ENCODE results near the gene ACAA1. TPM values are rescaled to one million over a fixed set of nuclear protein-coding genes. Genes with fewer than 3 reads are reported as not detected.

The ACAA1 gene
- total and polyA plus RNA-seq, 2 of the 13 experiments (the other 11 are each of a cell fraction or from before 2014, with no cell fraction given) = 60.8 to 188 TPM

DNA sequence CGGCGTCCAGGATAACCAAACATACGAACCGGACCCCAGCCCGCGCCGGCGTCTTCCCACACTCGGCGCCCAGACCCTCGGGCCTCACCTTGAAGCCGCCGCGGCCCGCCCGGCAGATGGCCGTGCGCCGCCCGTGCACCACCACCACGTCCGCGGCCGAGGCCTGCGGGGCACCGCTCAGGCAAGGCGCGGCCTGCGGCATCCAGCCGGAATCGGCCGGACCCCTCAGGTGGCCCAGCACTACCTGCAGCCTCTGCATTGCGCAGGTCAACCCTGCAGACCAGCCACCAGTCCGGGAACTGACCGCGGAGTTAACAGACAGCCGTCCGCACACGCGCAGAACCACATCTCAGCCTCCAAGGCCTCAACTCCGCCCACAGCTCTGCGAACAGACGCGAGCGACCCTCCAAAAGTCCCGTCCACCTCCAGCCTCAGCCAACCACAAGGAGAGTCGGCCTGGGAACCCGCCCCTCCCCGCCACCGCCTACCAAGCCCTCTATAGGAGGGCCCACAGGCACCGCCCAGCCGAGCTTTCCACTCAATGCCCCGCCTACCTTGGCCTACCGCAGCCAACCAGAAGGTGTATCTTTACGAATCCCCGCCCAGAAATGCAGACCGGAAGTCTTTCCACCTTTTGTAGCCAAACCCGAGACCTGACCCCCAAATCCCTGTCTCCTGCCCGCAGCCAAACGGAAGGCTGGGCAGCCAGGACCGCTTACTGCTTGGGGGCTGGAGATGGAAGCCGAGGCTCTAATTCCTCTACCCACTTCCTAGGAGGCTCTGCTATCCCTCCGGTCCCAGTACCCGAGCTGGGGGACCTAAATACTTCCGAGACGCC lies at the start of gene ACAA1 (continued):
- TF ChIP-seq, protein P1, sequence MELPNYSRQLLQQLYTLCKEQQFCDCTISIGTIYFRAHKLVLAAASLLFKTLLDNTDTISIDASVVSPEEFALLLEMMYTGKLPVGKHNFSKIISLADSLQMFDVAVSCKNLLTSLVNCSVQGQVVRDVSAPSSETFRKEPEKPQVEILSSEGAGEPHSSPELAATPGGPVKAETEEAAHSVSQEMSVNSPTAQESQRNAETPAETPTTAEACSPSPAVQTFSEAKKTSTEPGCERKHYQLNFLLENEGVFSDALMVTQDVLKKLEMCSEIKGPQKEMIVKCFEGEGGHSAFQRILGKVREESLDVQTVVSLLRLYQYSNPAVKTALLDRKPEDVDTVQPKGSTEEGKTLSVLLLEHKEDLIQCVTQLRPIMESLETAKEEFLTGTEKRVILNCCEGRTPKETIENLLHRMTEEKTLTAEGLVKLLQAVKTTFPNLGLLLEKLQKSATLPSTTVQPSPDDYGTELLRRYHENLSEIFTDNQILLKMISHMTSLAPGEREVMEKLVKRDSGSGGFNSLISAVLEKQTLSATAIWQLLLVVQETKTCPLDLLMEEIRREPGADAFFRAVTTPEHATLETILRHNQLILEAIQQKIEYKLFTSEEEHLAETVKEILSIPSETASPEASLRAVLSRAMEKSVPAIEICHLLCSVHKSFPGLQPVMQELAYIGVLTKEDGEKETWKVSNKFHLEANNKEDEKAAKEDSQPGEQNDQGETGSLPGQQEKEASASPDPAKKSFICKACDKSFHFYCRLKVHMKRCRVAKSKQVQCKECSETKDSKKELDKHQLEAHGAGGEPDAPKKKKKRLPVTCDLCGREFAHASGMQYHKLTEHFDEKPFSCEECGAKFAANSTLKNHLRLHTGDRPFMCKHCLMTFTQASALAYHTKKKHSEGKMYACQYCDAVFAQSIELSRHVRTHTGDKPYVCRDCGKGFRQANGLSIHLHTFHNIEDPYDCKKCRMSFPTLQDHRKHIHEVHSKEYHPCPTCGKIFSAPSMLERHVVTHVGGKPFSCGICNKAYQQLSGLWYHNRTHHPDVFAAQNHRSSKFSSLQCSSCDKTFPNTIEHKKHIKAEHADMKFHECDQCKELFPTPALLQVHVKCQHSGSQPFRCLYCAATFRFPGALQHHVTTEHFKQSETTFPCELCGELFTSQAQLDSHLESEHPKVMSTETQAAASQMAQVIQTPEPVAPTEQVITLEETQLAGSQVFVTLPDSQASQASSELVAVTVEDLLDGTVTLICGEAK (IDR thresholded peaks at IDR 0.05) = no peak
- TF ChIP-seq, protein P1 (CRISPR knock-in tag; IDR thresholded peaks at IDR 0.05) = peak; percentile 35; the same call in 1 of the 2 replicates
- TF ChIP-seq ZNF776 (CRISPR knock-in tag; IDR thresholded peaks at IDR 0.05) (peak; percentile 83; the same call in 1 of the 2 replicates), TSC22D2 (CRISPR knock-in tag; IDR thresholded peaks at IDR 0.05; ENCODE audit: borderline replicate concordance) (no peak), PPARG (CRISPR knock-in tag; conservative IDR thresholded peaks at IDR 0.05) (0 out of 2 replicates have a peak, but pooled peaks have one; percentile 10), ZNF883 (CRISPR knock-in tag; IDR thresholded peaks at IDR 0.05; ENCODE audit: not compliant biosample characterization) (peak; percentile 50), ZNF343 (CRISPR knock-in tag; IDR thresholded peaks at IDR 0.05) (peak; percentile 58), ZNF451 (CRISPR knock-in tag; IDR thresholded peaks at IDR 0.05) (peak; percentile 64; the same call in 1 of the 2 replicates)
- TF ChIP-seq, protein P2, sequence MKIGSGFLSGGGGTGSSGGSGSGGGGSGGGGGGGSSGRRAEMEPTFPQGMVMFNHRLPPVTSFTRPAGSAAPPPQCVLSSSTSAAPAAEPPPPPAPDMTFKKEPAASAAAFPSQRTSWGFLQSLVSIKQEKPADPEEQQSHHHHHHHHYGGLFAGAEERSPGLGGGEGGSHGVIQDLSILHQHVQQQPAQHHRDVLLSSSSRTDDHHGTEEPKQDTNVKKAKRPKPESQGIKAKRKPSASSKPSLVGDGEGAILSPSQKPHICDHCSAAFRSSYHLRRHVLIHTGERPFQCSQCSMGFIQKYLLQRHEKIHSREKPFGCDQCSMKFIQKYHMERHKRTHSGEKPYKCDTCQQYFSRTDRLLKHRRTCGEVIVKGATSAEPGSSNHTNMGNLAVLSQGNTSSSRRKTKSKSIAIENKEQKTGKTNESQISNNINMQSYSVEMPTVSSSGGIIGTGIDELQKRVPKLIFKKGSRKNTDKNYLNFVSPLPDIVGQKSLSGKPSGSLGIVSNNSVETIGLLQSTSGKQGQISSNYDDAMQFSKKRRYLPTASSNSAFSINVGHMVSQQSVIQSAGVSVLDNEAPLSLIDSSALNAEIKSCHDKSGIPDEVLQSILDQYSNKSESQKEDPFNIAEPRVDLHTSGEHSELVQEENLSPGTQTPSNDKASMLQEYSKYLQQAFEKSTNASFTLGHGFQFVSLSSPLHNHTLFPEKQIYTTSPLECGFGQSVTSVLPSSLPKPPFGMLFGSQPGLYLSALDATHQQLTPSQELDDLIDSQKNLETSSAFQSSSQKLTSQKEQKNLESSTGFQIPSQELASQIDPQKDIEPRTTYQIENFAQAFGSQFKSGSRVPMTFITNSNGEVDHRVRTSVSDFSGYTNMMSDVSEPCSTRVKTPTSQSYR (CRISPR knock-in tag; IDR thresholded peaks at IDR 0.05; ENCODE audit: borderline replicate concordance) = 0 out of 2 replicates have a peak, but pooled peaks have one; percentile 9
- TF ChIP-seq, protein P3, sequence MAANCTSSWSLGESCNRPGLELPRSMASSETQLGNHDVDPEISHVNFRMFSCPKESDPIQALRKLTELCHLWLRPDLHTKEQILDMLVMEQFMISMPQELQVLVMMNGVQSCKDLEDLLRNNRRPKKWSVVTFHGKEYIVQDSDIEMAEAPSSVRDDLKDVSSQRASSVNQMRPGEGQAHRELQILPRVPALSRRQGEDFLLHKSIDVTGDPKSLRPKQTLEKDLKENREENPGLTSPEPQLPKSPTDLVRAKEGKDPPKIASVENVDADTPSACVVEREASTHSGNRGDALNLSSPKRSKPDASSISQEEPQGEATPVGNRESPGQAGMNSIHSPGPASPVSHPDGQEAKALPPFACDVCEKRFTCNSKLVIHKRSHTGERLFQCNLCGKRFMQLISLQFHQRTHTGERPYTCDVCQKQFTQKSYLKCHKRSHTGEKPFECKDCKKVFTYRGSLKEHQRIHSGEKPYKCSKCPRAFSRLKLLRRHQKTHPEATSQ (CRISPR knock-in tag; IDR thresholded peaks at IDR 0.05; ENCODE audit: borderline replicate concordance) = 0 out of 2 replicates have a peak, but pooled peaks have one; percentile 44
- TF ChIP-seq, protein P4, sequence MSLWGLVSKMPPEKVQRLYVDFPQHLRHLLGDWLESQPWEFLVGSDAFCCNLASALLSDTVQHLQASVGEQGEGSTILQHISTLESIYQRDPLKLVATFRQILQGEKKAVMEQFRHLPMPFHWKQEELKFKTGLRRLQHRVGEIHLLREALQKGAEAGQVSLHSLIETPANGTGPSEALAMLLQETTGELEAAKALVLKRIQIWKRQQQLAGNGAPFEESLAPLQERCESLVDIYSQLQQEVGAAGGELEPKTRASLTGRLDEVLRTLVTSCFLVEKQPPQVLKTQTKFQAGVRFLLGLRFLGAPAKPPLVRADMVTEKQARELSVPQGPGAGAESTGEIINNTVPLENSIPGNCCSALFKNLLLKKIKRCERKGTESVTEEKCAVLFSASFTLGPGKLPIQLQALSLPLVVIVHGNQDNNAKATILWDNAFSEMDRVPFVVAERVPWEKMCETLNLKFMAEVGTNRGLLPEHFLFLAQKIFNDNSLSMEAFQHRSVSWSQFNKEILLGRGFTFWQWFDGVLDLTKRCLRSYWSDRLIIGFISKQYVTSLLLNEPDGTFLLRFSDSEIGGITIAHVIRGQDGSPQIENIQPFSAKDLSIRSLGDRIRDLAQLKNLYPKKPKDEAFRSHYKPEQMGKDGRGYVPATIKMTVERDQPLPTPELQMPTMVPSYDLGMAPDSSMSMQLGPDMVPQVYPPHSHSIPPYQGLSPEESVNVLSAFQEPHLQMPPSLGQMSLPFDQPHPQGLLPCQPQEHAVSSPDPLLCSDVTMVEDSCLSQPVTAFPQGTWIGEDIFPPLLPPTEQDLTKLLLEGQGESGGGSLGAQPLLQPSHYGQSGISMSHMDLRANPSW (CRISPR knock-in tag; IDR thresholded peaks at IDR 0.05; ENCODE audit: borderline replicate concordance) = peak; percentile 46; the same call in 1 of the 2 replicates
